PFSK-1 (cell line): ENCODE measurements around the gene ZNF202.

Source experiments
- FOXP2 ChIP-seq: optimal IDR thresholded peaks from 2 replicates; pipeline ENCODE3; 2011; ENCODE audit warnings: borderline replicate concordance, control low read depth, inconsistent platforms; ENCODE audit not compliant: insufficient read depth; ENCODE audit errors: extremely low read length, extremely low read depth
- POLR2AphosphoS5 ChIP-seq: IDR thresholded peaks from 2 replicates; pipeline ENCODE4 v1.6.1; 2012; ENCODE audit warnings: low read depth, mild to moderate bottlenecking, control low read depth, low read length, moderate library complexity
- REST ChIP-seq, 2 experiments: IDR thresholded peaks; 2 replicates each; pipeline versions ENCODE4 v1.6.1 to v1.8.0; 2011 to 2012; ENCODE audit warnings: low read depth in 2 of 2, low read length in 2 of 2, control low read depth in 1 of 2, inconsistent platforms in 1 of 2, mild to moderate bottlenecking in 1 of 2, moderate library complexity in 1 of 2; ENCODE audit not compliant: insufficient read depth in 1 of 2
- SIN3A ChIP-seq: IDR thresholded peaks from 2 replicates; pipeline ENCODE4 v1.6.1; 2012; ENCODE audit warnings: mild to moderate bottlenecking, low read length, moderate library complexity, borderline replicate concordance; ENCODE audit not compliant: insufficient read depth
- TAF1 ChIP-seq: IDR thresholded peaks from 2 replicates; pipeline ENCODE4 v1.6.1; 2012; ENCODE audit warnings: low read length, control low read depth, borderline replicate concordance; ENCODE audit not compliant: insufficient read depth

ZNF202 gene

DNA sequence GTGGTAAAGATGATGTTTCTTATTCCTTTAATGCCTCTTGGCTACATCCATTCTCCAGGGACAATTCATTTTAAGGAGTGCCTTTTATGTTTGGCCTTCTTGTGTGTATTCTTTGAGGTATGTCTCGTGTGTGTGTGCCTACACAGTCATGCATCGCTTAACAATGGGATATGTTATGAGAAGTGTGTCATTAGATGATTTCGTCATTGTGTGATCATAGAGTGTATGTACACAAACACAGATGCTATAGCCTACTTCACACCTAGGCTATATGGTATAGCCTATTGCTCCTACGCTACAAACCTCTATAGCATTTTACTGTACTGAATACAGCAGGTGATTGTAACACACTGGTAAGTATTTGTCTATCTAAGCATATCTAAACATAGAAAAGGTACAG is 23.0 kb downstream of the ZNF202 start:
- TF ChIP-seq POLR2AphosphoS5: no peak
- TF ChIP-seq TAF1: no peak
- no peak for TF ChIP-seq REST (IDR thresholded peaks at IDR 0.05; ENCODE audit: insufficient read depth in 1 of 2, low read depth in 2 of 2, low read length in 2 of 2)
- no peak for TF ChIP-seq SIN3A
- no peak for TF ChIP-seq FOXP2

DNA sequence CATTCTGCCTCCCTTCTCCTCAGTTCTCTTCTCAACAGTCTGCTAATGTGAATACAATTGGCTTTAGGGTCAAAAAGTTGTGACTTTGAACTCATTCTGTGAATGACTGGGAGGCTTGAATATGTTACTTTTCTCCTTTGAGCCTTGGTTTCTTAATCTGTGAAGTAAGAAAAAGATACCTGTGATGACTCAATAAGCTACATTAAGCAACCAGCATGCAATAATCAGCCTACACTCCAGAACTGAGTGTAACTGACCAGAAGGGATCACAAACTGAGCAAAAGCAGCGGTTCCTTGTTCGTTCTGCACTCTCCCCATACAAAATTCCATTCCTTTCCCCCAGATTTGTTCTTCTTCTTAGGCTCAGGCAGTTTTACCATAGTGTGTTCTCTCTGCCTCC is 23.4 kb downstream of the ZNF202 start:
- TF ChIP-seq FOXP2 (no peak), REST (IDR thresholded peaks at IDR 0.05; ENCODE audit: insufficient read depth in 1 of 2, low read depth in 2 of 2, low read length in 2 of 2) (no peak), POLR2AphosphoS5 (no peak), SIN3A (no peak)

DNA sequence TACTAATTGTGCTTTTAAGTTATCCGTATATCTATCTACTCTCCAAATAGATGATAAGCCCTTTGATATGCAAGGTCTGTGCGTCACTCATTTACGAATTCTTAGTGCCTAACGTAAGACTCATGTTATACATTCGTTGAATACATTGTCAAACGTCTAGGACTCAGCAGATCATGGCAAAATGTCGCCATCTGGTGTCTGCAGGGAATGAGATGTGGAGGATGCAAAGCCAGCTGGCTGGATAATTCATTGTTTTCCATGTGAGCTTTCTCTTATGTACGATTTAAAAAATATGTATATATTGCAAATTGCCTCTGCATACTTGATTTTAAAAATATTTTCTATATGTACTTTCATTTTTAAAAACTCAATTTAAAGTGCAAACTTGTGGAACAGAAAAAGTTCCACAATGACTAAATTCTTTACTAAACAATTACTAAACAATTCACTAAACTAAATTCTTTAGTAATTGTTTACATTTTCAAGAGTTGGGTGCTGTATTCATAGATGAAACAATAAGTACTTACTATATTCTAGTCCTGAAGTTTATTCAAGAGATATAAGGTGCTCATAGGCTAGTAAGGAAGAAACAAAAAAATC is 33.8 kb downstream of the ZNF202 start:
- TF ChIP-seq POLR2AphosphoS5: no peak
- no peak for TF ChIP-seq TAF1
- TF ChIP-seq FOXP2: no peak
- no peak for TF ChIP-seq REST (IDR thresholded peaks at IDR 0.05; ENCODE audit: insufficient read depth in 1 of 2, low read depth in 2 of 2, low read length in 2 of 2)
- no peak for TF ChIP-seq SIN3A

DNA sequence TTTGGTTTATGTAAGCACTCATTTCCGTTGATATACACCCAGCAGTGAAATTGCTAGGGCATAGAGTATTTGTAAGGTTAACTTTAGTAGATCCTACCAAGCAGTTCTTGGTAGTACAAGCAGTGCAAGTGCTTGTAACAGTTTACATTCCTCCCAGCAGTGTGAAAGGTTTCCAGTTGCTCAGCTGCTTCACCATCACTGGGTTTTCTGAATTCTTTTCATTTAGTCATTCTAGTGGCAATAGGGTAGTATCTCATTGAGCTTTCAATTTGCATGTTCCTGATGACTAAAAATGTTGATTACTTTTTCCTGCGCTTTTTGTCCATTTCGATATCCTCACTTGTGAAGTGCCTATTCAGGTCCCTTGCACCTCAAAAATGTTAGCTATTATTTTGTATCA is 34.3 kb downstream of the ZNF202 start:
- TF ChIP-seq POLR2AphosphoS5 (no peak), FOXP2 (no peak), REST (IDR thresholded peaks at IDR 0.05; ENCODE audit: insufficient read depth in 1 of 2, low read depth in 2 of 2, low read length in 2 of 2) (no peak), SIN3A (no peak), TAF1 (no peak)

- no peak for TF ChIP-seq SIN3A
These were observed 37.1 kb downstream of the ZNF202 start for GRCh38 chr11:123704341-123704740.
